Adrenal gland (tissue), 12 donors: ENCODE measurements around the gene ADK. TPM values are rescaled to one million over a fixed set of nuclear protein-coding genes. Genes with fewer than 3 reads are reported as not detected.

Source experiments
- DNase-seq, 7 donors: peaks; one replicate each; pipeline ENCODE4 v3.0.0-alpha.2; 2019 to 2020
- H3K27ac ChIP-seq, 5 donors: fragments of 200-600 bp; sonication (generic) in 4 of 5; 1 replicate in 3 of 5; 2 replicates in 2 of 5; pipeline versions ENCODE4 v1.5.1 to v1.8.0; 2016 to 2020; ENCODE audit warnings: mild to moderate bottlenecking in 1 of 5
- H3K27me3 ChIP-seq: fragments of 200-600 bp; 2 replicates; pipeline ENCODE4 v1.8.0; 2021
- H3K36me3 ChIP-seq, 2 donors: fragments of 200-600 bp; replicated peaks in 1 of 2; 1 replicate in 1 of 2; 2 replicates in 1 of 2; pipeline versions ENCODE4 v1.5.1 to v1.8.0; 2018 to 2022
- H3K4me1 ChIP-seq, 2 donors: fragments of 200-600 bp; replicated peaks in 1 of 2; 1 replicate in 1 of 2; 2 replicates in 1 of 2; pipeline versions ENCODE4 v1.5.1 to v1.8.0; 2018 to 2021
- H3K4me3 ChIP-seq, 4 donors: fragments of 200-600 bp; sonication (generic) in 3 of 4; one replicate each; pipeline ENCODE4 v1.5.1; 2016 to 2018
- H3K9me3 ChIP-seq, 3 donors: fragments of 200-600 bp; sonication (generic) in 1 of 3; replicated peaks in 1 of 3; 1 replicate in 2 of 3; 2 replicates in 1 of 3; pipeline versions ENCODE4 v1.5.1 to v1.8.0; 2016 to 2021
- POLR2A ChIP-seq, 2 donors: fragments of 450-650 bp; IDR thresholded peaks; one replicate each; pipeline ENCODE4 v1.6.1; 2017; ENCODE audit warnings: antibody characterized with exemption in 2 of 2, mild to moderate bottlenecking in 2 of 2, moderate library complexity in 1 of 2
- WGBS, 4 donors: extraction: QIAGEN DNeasy Blood & Tissue Kit in 2 of 4; methylation state at CpG; one replicate each; pipeline versions ENCODE4 v1.1.5 to v1.1.7; 2013 to 2017; 5-methylcytosine and 5-hydroxymethylcytosine counted together
- intact Hi-C, 2 donors: fragments of 100-400 bp; cut with DNase I; formaldehyde crosslinking; loops; one replicate each; pipeline versions ENCODE4 v1.14.1 to v1.15.0; 2022 to 2023
- polyA plus RNA-seq, 3 donors: library from polyadenylated mRNA; stranded (reverse); fragments of 200-250 nt in 2 of 3; fragments of 350-450 nt in 1 of 3; fragmentation: Illumina TruSeq in 1 of 3; extraction: RNeasy Lipid Tissue Mini Kit (QIAGEN cat#74804) in 1 of 3; gene quantifications; one replicate each; pipeline ENCODE4 v1.2.3, GENCODE V29; 2013 to 2014
- total RNA-seq, 9 donors: library from RNA; depleted of rRNA in 4 of 9; stranded (reverse); fragments of >200 nt in 4 of 9; fragments of 120-200 nt in 1 of 9; fragmentation: NEBNext Ultra II Directional in 1 of 9; extraction: Animal tissue kit (Norgen Biotek cat#: 25700) in 1 of 9; gene quantifications; one replicate each; pipeline versions ENCODE4 v1.1.0 to v1.2.4, GENCODE V29; 2013 to 2023
- TF ChIP-seq, protein P1 (sequence below), 6 experiments: fragments of 450-650 bp in 4 of 6; fragments of 200-600 bp in 2 of 6; sonication (generic) in 1 of 6; IDR thresholded peaks; 1 replicate in 5 of 6; 2 replicates in 1 of 6; pipeline versions ENCODE4 v1.5.1 to v1.8.0; 2016 to 2021; ENCODE audit warnings: antibody characterized with exemption in 6 of 6, mild to moderate bottlenecking in 2 of 6, moderate library complexity in 1 of 6
- donor health status: healthy with polysubstance abuse.
- donor health status: Bipolar disorder and iron deficiency.
- donor health status: DM: yes; HTN: yes; CAD: no.
- donor health status: DM: no; HTN: no; CAD: no.
- donor health status: DM: no; HTN: no; CAD: no.
- donor health status: DM: yes; HTN: yes; CAD: no.

Gene ADK
- total and polyA plus RNA-seq, 12 donors = 8.2 to 45.5 (median 22.2) TPM

DNA sequence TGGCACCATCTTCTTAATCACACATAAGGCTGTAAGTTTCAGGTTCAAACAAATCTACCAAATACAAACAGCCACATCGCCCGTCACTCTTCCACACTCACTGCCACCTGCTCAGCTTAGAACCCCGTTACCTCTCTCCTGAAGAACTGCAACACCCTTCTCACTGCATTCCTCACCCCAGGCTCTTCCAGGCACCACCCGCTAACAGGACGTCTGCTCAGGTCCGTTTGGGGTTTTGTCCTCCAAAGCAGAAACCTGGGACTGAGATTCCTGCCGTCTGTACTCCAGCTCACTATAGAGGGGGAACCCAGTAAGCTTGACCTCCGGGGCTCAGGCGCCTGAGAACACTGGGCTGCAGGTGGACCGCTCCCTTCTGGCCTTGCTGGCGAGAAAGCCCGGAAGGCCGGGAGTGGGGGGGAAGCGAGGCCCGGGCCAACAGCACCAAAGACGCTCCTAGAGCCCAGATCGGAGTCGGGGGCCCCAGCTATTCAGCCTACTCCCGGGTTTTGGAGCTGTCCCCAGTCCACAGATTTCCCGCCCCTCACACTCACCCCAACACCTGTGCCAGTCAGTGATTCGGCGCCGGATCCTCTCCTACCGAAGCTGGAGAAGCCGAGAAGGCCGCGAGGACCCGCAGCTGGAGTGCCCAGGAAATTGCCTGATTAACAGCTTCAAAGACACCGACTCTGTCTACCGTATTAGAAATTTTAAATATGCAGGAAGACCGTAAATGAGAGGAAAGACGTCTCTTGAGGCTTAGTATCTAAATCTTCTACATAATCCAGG, 624 bp upstream of the ADK start, which contains the start of gene AP3M1:
AP3M1 (minus strand) TSS at position 625 of the 786 bp plus-strand sequence. CDS start 12,449 bp downstream, outside the sequence.
- Histone ChIP-seq H3K27me3 (no peaks in the 10 kb centered on the region), H3K9me3 (no peaks in the 10 kb centered on the region), H3K27ac (peak within 1 kb of the TSS; percentile 79 to 92 (median 87)), H3K4me3 (peak within 1 kb of the TSS; percentile 48 to 96 (median 82)), H3K36me3 (no peaks in the 10 kb centered on the region), H3K4me1 (peaks cover 18 to 39% of the 10 kb centered on the region in 2 donors)
- TF ChIP-seq, protein P1, sequence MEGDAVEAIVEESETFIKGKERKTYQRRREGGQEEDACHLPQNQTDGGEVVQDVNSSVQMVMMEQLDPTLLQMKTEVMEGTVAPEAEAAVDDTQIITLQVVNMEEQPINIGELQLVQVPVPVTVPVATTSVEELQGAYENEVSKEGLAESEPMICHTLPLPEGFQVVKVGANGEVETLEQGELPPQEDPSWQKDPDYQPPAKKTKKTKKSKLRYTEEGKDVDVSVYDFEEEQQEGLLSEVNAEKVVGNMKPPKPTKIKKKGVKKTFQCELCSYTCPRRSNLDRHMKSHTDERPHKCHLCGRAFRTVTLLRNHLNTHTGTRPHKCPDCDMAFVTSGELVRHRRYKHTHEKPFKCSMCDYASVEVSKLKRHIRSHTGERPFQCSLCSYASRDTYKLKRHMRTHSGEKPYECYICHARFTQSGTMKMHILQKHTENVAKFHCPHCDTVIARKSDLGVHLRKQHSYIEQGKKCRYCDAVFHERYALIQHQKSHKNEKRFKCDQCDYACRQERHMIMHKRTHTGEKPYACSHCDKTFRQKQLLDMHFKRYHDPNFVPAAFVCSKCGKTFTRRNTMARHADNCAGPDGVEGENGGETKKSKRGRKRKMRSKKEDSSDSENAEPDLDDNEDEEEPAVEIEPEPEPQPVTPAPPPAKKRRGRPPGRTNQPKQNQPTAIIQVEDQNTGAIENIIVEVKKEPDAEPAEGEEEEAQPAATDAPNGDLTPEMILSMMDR (IDR thresholded peaks at IDR 0.05) = no peak
- intact Hi-C loops = loop anchor here in 1 of 2 donors (2.0 kb wide), 1 partner anchor 26 kb away; no protein-coding TSS in a partner anchor
- peak; percentile 81 to 92 (median 86) for DNase-seq
- WGBS, 4 donors = 0 to 2% (median 0%) methylated on average over 18 to 32 of the region's 32 CpGs

DNA sequence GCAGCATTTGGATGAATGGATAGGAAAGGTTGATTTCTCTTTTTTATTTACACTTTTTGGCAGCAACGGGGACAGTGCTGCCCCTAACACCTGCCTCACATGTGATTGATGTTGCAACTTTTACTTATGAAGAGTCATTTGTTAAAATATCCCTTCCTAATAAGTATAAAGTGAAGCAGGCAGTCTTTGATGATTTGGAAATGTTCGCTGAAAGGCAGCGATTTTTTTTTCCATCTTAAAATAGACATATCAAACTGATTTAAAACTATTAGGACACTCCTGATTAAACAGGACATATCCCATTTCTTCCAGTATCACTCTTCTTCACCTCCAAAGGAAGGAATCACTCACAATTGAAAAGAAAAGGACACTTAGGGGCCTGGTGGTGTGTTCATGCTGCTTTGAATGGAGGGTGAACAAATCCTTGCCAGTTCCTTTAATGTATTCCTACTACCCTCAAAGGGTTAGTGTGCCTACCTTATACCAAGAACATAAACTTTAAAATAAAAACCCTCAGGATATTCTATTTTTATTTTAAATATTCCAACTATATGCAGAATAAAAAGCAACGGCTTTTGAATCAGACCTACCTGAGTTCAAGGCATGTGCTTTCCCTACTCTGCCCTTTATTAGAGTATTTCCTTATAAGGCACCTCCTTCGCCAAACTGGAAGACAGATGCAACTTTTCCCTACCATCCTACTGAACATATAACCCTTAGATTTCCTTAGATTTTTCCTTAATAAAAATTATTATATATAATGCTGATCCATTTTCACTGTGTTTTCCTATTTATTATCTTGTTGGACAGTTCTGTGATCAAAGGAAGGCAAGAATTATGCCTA, 1.1 kb downstream of the ADK start:
- Histone ChIP-seq H3K9me3 (no peaks in the 10 kb centered on the region), H3K4me3 (peak overlapping the region in 2 of 4 donors; percentile 92 to 96), H3K27ac (peak overlapping the region in 2 of 5 donors; percentile 79 to 86), H3K36me3 (no peaks in the 10 kb centered on the region), H3K4me1 (peaks cover 15 to 39% of the 10 kb centered on the region in 2 donors), H3K27me3 (no peaks in the 10 kb centered on the region)
- DNase-seq = no peak
- intact Hi-C loops = loop anchor here in 1 of 2 donors (2.0 kb wide), 1 partner anchor 25 kb away; no protein-coding TSS in a partner anchor
- TF ChIP-seq, protein P1 (IDR thresholded peaks at IDR 0.05) = no peak
- TF ChIP-seq POLR2A (IDR thresholded peaks at IDR 0.05) = no peak
- 23 to 29% (median 25%) methylated on average over 5 of the region's 5 CpGs for WGBS, 4 donors

DNA sequence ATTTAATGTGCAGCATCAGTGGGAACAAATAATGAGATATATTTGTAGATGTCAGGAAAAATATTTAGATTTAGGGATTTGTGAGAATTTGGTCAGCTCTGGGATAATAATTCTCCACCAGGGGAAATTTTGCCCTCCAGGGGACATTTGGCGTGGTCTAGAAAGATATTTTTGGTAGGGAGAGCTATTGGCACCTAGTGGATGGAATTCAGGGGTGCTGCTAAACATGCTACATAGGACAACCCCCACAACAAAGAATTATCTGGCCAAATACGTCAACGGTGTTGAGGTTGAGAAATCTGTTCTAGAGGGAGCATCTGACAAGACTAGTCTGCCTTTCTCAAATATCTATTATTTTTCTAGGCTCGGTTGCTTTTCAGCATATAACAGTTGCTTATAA, 2.1 kb downstream of the ADK start:
- Histone ChIP-seq H3K4me1 (peaks cover 15 to 41% of the 10 kb centered on the region in 2 donors), H3K9me3 (no peaks in the 10 kb centered on the region), H3K27ac (no peak overlapping the region), H3K4me3 (no peak overlapping the region), H3K27me3 (no peaks in the 10 kb centered on the region), H3K36me3 (no peaks in the 10 kb centered on the region)
- 63 to 70% (median 68%) methylated on average over 4 of the region's 4 CpGs for WGBS, 4 donors
- no peak for DNase-seq
- TF ChIP-seq, protein P1 (IDR thresholded peaks at IDR 0.05) = peak in 1 of 6 experiments; percentile 25
- TF ChIP-seq POLR2A (IDR thresholded peaks at IDR 0.05) = no peak
- intact Hi-C loops = no loop called here

GRCh38 chr10:74153676-74154075, 2.7 kb downstream of the ADK start:
- peaks cover 15 to 41% of the 10 kb centered on the region in 2 donors for H3K4me1 ChIP-seq
- intact Hi-C loops = no loop called here
- TF ChIP-seq, protein P1 (IDR thresholded peaks at IDR 0.05) = no peak
- no peak for TF ChIP-seq POLR2A (IDR thresholded peaks at IDR 0.05)
- H3K9me3 ChIP-seq = no peaks in the 10 kb centered on the region
- no peak overlapping the region for H3K27ac ChIP-seq
- WGBS, 4 donors = 67 to 89% (median 80%) methylated on average over 4 of the region's 4 CpGs
- DNase-seq = no peak
- H3K27me3 ChIP-seq = no peaks in the 10 kb centered on the region
- H3K4me3 ChIP-seq = no peak overlapping the region
- no peaks in the 10 kb centered on the region for H3K36me3 ChIP-seq
